HUDEP-2 (cell line): Measurements from ENCODE around the gene ABCG8.

Experiments used
- DNase-seq, 76 experiments: peaks; one replicate each; lab custom pipeline; 2025; ENCODE audit not compliant: unreplicated experiment in 76 of 76; lab: John Stamatoyannopoulos, UW

Gene ABCG8

GRCh38 chr2:43838560-43839267 lies at the start of gene ABCG8, which contains the start of gene ABCG5:
TSS of gene ABCG8 (plus strand) at chr2:43838971. CDS start at chr2:43839054, 83 bp downstream.
TSS of gene ABCG5 (minus strand) at chr2:43838839. CDS start at chr2:43838679, 160 bp downstream.
- DNase-seq, result no peak

GRCh38 chr2:43790147-43790546 lies 48.6 kb upstream of the ABCG8 start:
- DNase-seq, result no peak

- DNase-seq, result no peak
Measured at GRCh38 chr2:43791035-43791765, 47.6 kb upstream of the ABCG8 start.

GRCh38 chr2:43792653-43793052 lies 46.1 kb upstream of the ABCG8 start:
- no peak for DNase-seq

- no peak for DNase-seq
Measured at GRCh38 chr2:43794956-43795355, 43.8 kb upstream of the ABCG8 start.

GRCh38 chr2:43796206-43796605 lies 42.6 kb upstream of the ABCG8 start:
- DNase-seq, result no peak

GRCh38 chr2:43798300-43798699 lies 40.5 kb upstream of the ABCG8 start:
- DNase-seq, result peak in 2 of 76 experiments; percentile 1 to 2

GRCh38 chr2:43800894-43801293 lies 37.9 kb upstream of the ABCG8 start:
- DNase-seq, result no peak

GRCh38 chr2:43802135-43802534 lies 36.6 kb upstream of the ABCG8 start:
- DNase-seq, result no peak

- no peak for DNase-seq
Measured at GRCh38 chr2:43803113-43803512, 35.7 kb upstream of the ABCG8 start.

GRCh38 chr2:43806719-43807031 lies 32.1 kb upstream of the ABCG8 start:
- DNase-seq, result no peak

- DNase-seq, result no peak
Measured at GRCh38 chr2:43810452-43810851, 28.3 kb upstream of the ABCG8 start.

- DNase-seq, result no peak
Measured at GRCh38 chr2:43810888-43811287, 27.9 kb upstream of the ABCG8 start.

- DNase-seq, result no peak
Measured at GRCh38 chr2:43812006-43812405, 26.8 kb upstream of the ABCG8 start.

GRCh38 chr2:43812947-43813346 lies 25.8 kb upstream of the ABCG8 start:
- no peak for DNase-seq

GRCh38 chr2:43814711-43815110 lies 24.1 kb upstream of the ABCG8 start:
- DNase-seq, result no peak

GRCh38 chr2:43818761-43819160 lies 20.0 kb upstream of the ABCG8 start:
- peak in 13 of 76 experiments; percentile 1 to 35 (median 10) for DNase-seq

- DNase-seq, result no peak
Measured at GRCh38 chr2:43819491-43820163, 19.1 kb upstream of the ABCG8 start.

- DNase-seq, result no peak
Measured at GRCh38 chr2:43822839-43823238, 15.9 kb upstream of the ABCG8 start.

- no peak for DNase-seq
Measured at GRCh38 chr2:43823751-43824150, 15.0 kb upstream of the ABCG8 start.

- no peak for DNase-seq
Measured at GRCh38 chr2:43824512-43824911, 14.3 kb upstream of the ABCG8 start.
